ENCODE data around the gene ATP11B. TPM values are rescaled to one million over a fixed set of nuclear protein-coding genes. Genes with fewer than 3 reads are reported as not detected.

Gene ATP11B
- total and polyA plus RNA-seq, 10 of the 15 experiments (the other 5 are each of a cell fraction or from before 2014, with no cell fraction given): 10.3 to 66.9 (median 36.7) TPM

- no peak overlapping the region for H3K4me3 ChIP-seq
- no peaks in the 10 kb centered on the region for H3K27me3 ChIP-seq (replicated peaks in 1 of 2; ENCODE audit: control insufficient read depth in 2 of 2, insufficient read depth in 2 of 2, low read length in 1 of 2)
- POLR2A ChIA-PET: interaction anchor here (1.2 kb wide), 1 partner anchor 50 kb away, joined by 3 read pairs; no protein-coding TSS in a partner anchor
- in situ Hi-C loops (cut with MboI): no loop called here
- no TSS peak for BruUV-seq (replicated peaks)
- no peaks in the 10 kb centered on the region for H3K4me1 ChIP-seq (ENCODE audit: control insufficient read depth, insufficient read depth, low read length)
- no peaks in the 10 kb centered on the region for H3K79me2 ChIP-seq (ENCODE audit: control insufficient read depth, insufficient read depth, low read length)
- WGBS (ENCODE audit: insufficient coverage, insufficient replicate concordance, low lambda C conversion rate, missing lambda C conversion rate): 0% methylated on average over 2 of the region's 2 CpGs
- no peak overlapping the region for H3K4me2 ChIP-seq (ENCODE audit: control insufficient read depth, insufficient read depth)
- RAD21 ChIA-PET (ENCODE audit: unreplicated experiment): interaction anchor here (0.5 to 1.0 kb wide), 3 partner anchors 50 to 651 kb away, joined by 3 to 4 read pairs (median 3); no protein-coding TSS in a partner anchor
- ATAC-seq (no peak), DNase-seq (ENCODE audit: low read depth, low spot score) (no peak), FAIRE-seq (no peak)
- intact Hi-C loops (cut with micrococcal nuclease; ENCODE audit: unreplicated experiment): no loop called here
- CTCF ChIA-PET: interaction anchor here (0.9 to 1.8 kb wide), 3 partner anchors 17 to 56 kb away, joined by 3 to 4 read pairs (median 4); no protein-coding TSS in a partner anchor
- H3K36me3 ChIP-seq (ENCODE audit: control insufficient read depth in 2 of 2, insufficient read depth in 2 of 2, low read length in 1 of 2): no peaks in the 10 kb centered on the region
- TF ChIP-seq CHD1 (IDR thresholded peaks at IDR 0.05; ENCODE audit: low read depth, low read length): no peak
- TF ChIP-seq PAX5 (IDR thresholded peaks at IDR 0.05; ENCODE audit: borderline replicate concordance, low read depth, low read length): no peak
- no peak for TF ChIP-seq NKRF (conservative IDR thresholded peaks at IDR 0.05)
- no peak for TF ChIP-seq TCF7 (IDR thresholded peaks at IDR 0.05; ENCODE audit: borderline replicate concordance)
- no peak for TF ChIP-seq CBX3 (IDR thresholded peaks at IDR 0.05; ENCODE audit: borderline replicate concordance, low read depth)
- no peak for TF ChIP-seq EP300 (IDR thresholded peaks at IDR 0.05; ENCODE audit: borderline replicate concordance in 1 of 2, control insufficient read depth in 1 of 2, low read depth in 2 of 2, low read length in 2 of 2)
- no peak for TF ChIP-seq NR2F1 (conservative IDR thresholded peaks at IDR 0.05)
- TF ChIP-seq BACH1 (IDR thresholded peaks at IDR 0.05; ENCODE audit: borderline replicate concordance): no peak
- TF ChIP-seq FOXK2 (IDR thresholded peaks at IDR 0.05): no peak
- no peak for TF ChIP-seq MEF2B (IDR thresholded peaks at IDR 0.05; ENCODE audit: partially characterized antibody, poor library complexity, severe bottlenecking)
- no peak for TF ChIP-seq NRF1 (conservative IDR thresholded peaks at IDR 0.05; ENCODE audit: low read depth, low read length)
- TF ChIP-seq, protein P1, sequence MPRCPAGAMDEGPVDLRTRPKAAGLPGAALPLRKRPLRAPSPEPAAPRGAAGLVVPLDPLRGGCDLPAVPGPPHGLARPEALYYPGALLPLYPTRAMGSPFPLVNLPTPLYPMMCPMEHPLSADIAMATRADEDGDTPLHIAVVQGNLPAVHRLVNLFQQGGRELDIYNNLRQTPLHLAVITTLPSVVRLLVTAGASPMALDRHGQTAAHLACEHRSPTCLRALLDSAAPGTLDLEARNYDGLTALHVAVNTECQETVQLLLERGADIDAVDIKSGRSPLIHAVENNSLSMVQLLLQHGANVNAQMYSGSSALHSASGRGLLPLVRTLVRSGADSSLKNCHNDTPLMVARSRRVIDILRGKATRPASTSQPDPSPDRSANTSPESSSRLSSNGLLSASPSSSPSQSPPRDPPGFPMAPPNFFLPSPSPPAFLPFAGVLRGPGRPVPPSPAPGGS (IDR thresholded peaks at IDR 0.05; ENCODE audit: borderline replicate concordance, insufficient read depth, low read depth, low read length, poor library complexity, severe bottlenecking): no peak
- TF ChIP-seq MEF2A (IDR thresholded peaks at IDR 0.05; ENCODE audit: insufficient read depth, low read depth, low read length): no peak
- H3K9me3 ChIP-seq (replicated peaks; ENCODE audit: control insufficient read depth, insufficient read depth, low read length): no peaks in the 10 kb centered on the region
- SMC1A ChIA-PET (ENCODE audit: uncharacterized antibody, unreplicated experiment): interaction anchor here (0.6 to 1.5 kb wide), 5 partner anchors 16 to 93 kb away, joined by 3 to 5 read pairs (median 3); no protein-coding TSS in a partner anchor
- H2AFZ ChIP-seq (ENCODE audit: control insufficient read depth, low read depth, low read length): no peak overlapping the region
- no peaks in the 10 kb centered on the region for H4K20me1 ChIP-seq (ENCODE audit: control insufficient read depth, insufficient read depth)
- no peak overlapping the region for H3K9ac ChIP-seq (ENCODE audit: control insufficient read depth, insufficient read depth, low read length)
- no peak overlapping the region for H3K27ac ChIP-seq (ENCODE audit: control insufficient read depth, insufficient read depth)
Observed at GRCh38 chr3:182766099-182766498, 27.2 kb upstream of the ATP11B start.
